HG02885 (cell line): ENCODE data around the gene ADGRL3.

Experiments
- ATAC-seq: cut with Tn5 transposase; IDR thresholded peaks from one replicate; pipeline ENCODE4 v1.9.1; 2021; ENCODE audit warnings: mild to moderate bottlenecking; ENCODE audit not compliant: unreplicated experiment, poor library complexity

The ADGRL3 gene

GRCh38 chr4:61406677-61407076, 206.6 kb downstream of the ADGRL3 start:
- no peak for ATAC-seq

- ATAC-seq: no peak
These were observed 207.8 kb downstream of the ADGRL3 start for GRCh38 chr4:61407642-61408618.

GRCh38 chr4:61408861-61409260, 208.7 kb downstream of the ADGRL3 start:
- no peak for ATAC-seq

- ATAC-seq: no peak
These were observed 211.1 kb downstream of the ADGRL3 start for GRCh38 chr4:61411241-61411640.

- ATAC-seq: no peak
These were observed 225.2 kb downstream of the ADGRL3 start for GRCh38 chr4:61425315-61425714.

- no peak for ATAC-seq
These were observed 226.1 kb downstream of the ADGRL3 start for GRCh38 chr4:61426229-61426628.

GRCh38 chr4:61427099-61427817, 227.1 kb downstream of the ADGRL3 start:
- no peak for ATAC-seq

GRCh38 chr4:61427818-61428495, 227.8 kb downstream of the ADGRL3 start:
- ATAC-seq: no peak

GRCh38 chr4:61428950-61429349, 228.8 kb downstream of the ADGRL3 start:
- no peak for ATAC-seq

- ATAC-seq: no peak
These were observed 231.0 kb downstream of the ADGRL3 start for GRCh38 chr4:61431131-61431530.

GRCh38 chr4:61437923-61438322, 237.8 kb downstream of the ADGRL3 start:
- ATAC-seq: no peak

- no peak for ATAC-seq
These were observed 240.2 kb downstream of the ADGRL3 start for GRCh38 chr4:61440321-61440720.

GRCh38 chr4:61442936-61443335, 242.8 kb downstream of the ADGRL3 start:
- no peak for ATAC-seq

- no peak for ATAC-seq
These were observed 243.8 kb downstream of the ADGRL3 start for GRCh38 chr4:61443813-61444510.

- ATAC-seq: no peak
These were observed 245.4 kb downstream of the ADGRL3 start for GRCh38 chr4:61445374-61446063.

GRCh38 chr4:61446941-61447340, 246.8 kb downstream of the ADGRL3 start:
- ATAC-seq: no peak

- no peak for ATAC-seq
These were observed 247.8 kb downstream of the ADGRL3 start for GRCh38 chr4:61447918-61448317.

GRCh38 chr4:61451935-61452334, 251.8 kb downstream of the ADGRL3 start:
- no peak for ATAC-seq

GRCh38 chr4:61461956-61462355, 261.8 kb downstream of the ADGRL3 start:
- ATAC-seq: no peak
